Suprapubic skin (tissue), 4 donors: ENCODE measurements around the gene CLEC16A. TPM values are rescaled to one million over a fixed set of nuclear protein-coding genes. Genes with fewer than 3 reads are reported as not detected.

Experiments
- DNase-seq, 2 donors: peaks; one replicate each; pipeline ENCODE4 v3.0.0-alpha.2; 2019; ENCODE audit warnings: low spot score in 2 of 2
- H3K27ac ChIP-seq: fragments of 200-600 bp; sonication (generic); one replicate; pipeline ENCODE4 v1.5.1; 2019
- H3K27me3 ChIP-seq: fragments of 200-600 bp; sonication (generic); one replicate; pipeline ENCODE4 v1.5.1; 2019
- H3K36me3 ChIP-seq: fragments of 200-600 bp; sonication (generic); one replicate; pipeline ENCODE4 v1.5.1; 2019
- H3K4me1 ChIP-seq: fragments of 200-600 bp; sonication (generic); one replicate; pipeline ENCODE4 v1.5.1; 2019
- H3K4me3 ChIP-seq: fragments of 200-600 bp; sonication (generic); one replicate; pipeline ENCODE4 v1.5.1; 2019; ENCODE audit warnings: mild to moderate bottlenecking
- H3K9me3 ChIP-seq: fragments of 200-600 bp; sonication (generic); one replicate; pipeline ENCODE4 v1.5.1; 2019
- CTCF ChIP-seq, 2 donors: fragments of 200-600 bp in 1 of 2; fragments of 450-650 bp in 1 of 2; sonication (generic) in 1 of 2; IDR thresholded peaks; one replicate each; pipeline ENCODE4 v1.5.1; 2016 to 2019; ENCODE audit warnings: antibody characterized with exemption in 2 of 2, mild to moderate bottlenecking in 1 of 2, moderate library complexity in 1 of 2
- EP300 ChIP-seq: sonication (generic); formaldehyde crosslinking; IDR thresholded peaks from one replicate; pipeline ENCODE4 v1.6.1; 2017; ENCODE audit warnings: antibody characterized with exemption
- POLR2A ChIP-seq, 2 donors: fragments of 450-650 bp; IDR thresholded peaks; one replicate each; pipeline ENCODE4 v1.6.1; 2017; ENCODE audit warnings: antibody characterized with exemption in 2 of 2, mild to moderate bottlenecking in 2 of 2, moderate library complexity in 2 of 2
- POLR2AphosphoS5 ChIP-seq, 3 donors: sonication (generic); formaldehyde crosslinking; IDR thresholded peaks; one replicate each; pipeline ENCODE4 v1.6.1; 2017; ENCODE audit warnings: antibody characterized with exemption in 3 of 3
- WGBS: methylation state at CpG from one replicate; pipeline ENCODE4 v1.1.5; 2018; 5-methylcytosine and 5-hydroxymethylcytosine counted together
- total RNA-seq, 4 donors: library from RNA; depleted of rRNA; stranded (reverse); fragments of >200 nt; gene quantifications; one replicate each; pipeline ENCODE4 v1.1.0, GENCODE V29; 2016

CLEC16A gene
- total RNA-seq, 4 donors from 2014 or later = 37.2 to 62.3 (median 39.0) TPM

GRCh38 chr16:11024333-11025053, 80.1 kb downstream of the CLEC16A start:
- WGBS = 95% methylated on average over 6 of the region's 9 CpGs
- TF ChIP-seq CTCF (IDR thresholded peaks at IDR 0.05) (no peak), EP300 (no peak), POLR2A (IDR thresholded peaks at IDR 0.05) (no peak), POLR2AphosphoS5 (IDR thresholded peaks at IDR 0.05) (no peak)
- H3K4me1 ChIP-seq = peaks cover 12% of the 10 kb centered on the region
- peak in 1 of 2 donors; percentile 24 for DNase-seq
- peaks cover 46% of the 10 kb centered on the region for H3K36me3 ChIP-seq
- H3K27me3 ChIP-seq = no peaks in the 10 kb centered on the region
- H3K27ac ChIP-seq = no peak overlapping the region
- H3K4me3 ChIP-seq = no peak overlapping the region
- H3K9me3 ChIP-seq = no peaks in the 10 kb centered on the region

- H3K9me3 ChIP-seq = no peaks in the 10 kb centered on the region
- H3K27ac ChIP-seq = no peak overlapping the region
- peaks cover 9% of the 10 kb centered on the region for H3K4me1 ChIP-seq
- H3K4me3 ChIP-seq = no peak overlapping the region
- H3K36me3 ChIP-seq = peaks cover 46% of the 10 kb centered on the region
- TF ChIP-seq POLR2A (IDR thresholded peaks at IDR 0.05) = no peak
- TF ChIP-seq EP300 = no peak
- TF ChIP-seq CTCF (IDR thresholded peaks at IDR 0.05) = no peak
- no peak for TF ChIP-seq POLR2AphosphoS5 (IDR thresholded peaks at IDR 0.05)
- WGBS = 92% methylated on average over 3 of the region's 3 CpGs
- peak in 1 of 2 donors; percentile 13 for DNase-seq
- no peaks in the 10 kb centered on the region for H3K27me3 ChIP-seq
These were observed 80.8 kb downstream of the CLEC16A start for GRCh38 chr16:11025120-11025531.

- peaks cover 43% of the 10 kb centered on the region for H3K36me3 ChIP-seq
- H3K4me1 ChIP-seq = peaks cover 36% of the 10 kb centered on the region
- no peaks in the 10 kb centered on the region for H3K9me3 ChIP-seq
- no peak for DNase-seq
- TF ChIP-seq POLR2AphosphoS5 (IDR thresholded peaks at IDR 0.05) (no peak), CTCF (IDR thresholded peaks at IDR 0.05) (no peak), EP300 (no peak)
- H3K4me3 ChIP-seq = no peak overlapping the region
- H3K27ac ChIP-seq = no peak overlapping the region
- H3K27me3 ChIP-seq = no peaks in the 10 kb centered on the region
These were observed 85.6 kb downstream of the CLEC16A start for GRCh38 chr16:11029948-11030347.

- H3K27me3 ChIP-seq = no peaks in the 10 kb centered on the region
- H3K36me3 ChIP-seq = peaks cover 35% of the 10 kb centered on the region
- DNase-seq = no peak
- no peaks in the 10 kb centered on the region for H3K9me3 ChIP-seq
- H3K4me3 ChIP-seq = no peak overlapping the region
- WGBS = 89% methylated on average over 7 of the region's 7 CpGs
- peaks cover 39% of the 10 kb centered on the region for H3K4me1 ChIP-seq
- TF ChIP-seq POLR2AphosphoS5 (IDR thresholded peaks at IDR 0.05) (no peak), CTCF (IDR thresholded peaks at IDR 0.05) (no peak), EP300 (no peak), POLR2A (IDR thresholded peaks at IDR 0.05) (no peak)
- H3K27ac ChIP-seq = no peak overlapping the region
These were observed 86.7 kb downstream of the CLEC16A start for GRCh38 chr16:11030990-11031510.

GRCh38 chr16:11032000-11032921, 87.9 kb downstream of the CLEC16A start:
- no peak overlapping the region for H3K4me3 ChIP-seq
- peaks cover 32% of the 10 kb centered on the region for H3K36me3 ChIP-seq
- peak overlapping the region; percentile 57 for H3K27ac ChIP-seq
- H3K27me3 ChIP-seq = no peaks in the 10 kb centered on the region
- WGBS = 66% methylated on average over 10 of the region's 16 CpGs
- DNase-seq = no peak
- H3K9me3 ChIP-seq = no peaks in the 10 kb centered on the region
- TF ChIP-seq POLR2A (IDR thresholded peaks at IDR 0.05) (no peak), CTCF (IDR thresholded peaks at IDR 0.05) (no peak), EP300 (no peak), POLR2AphosphoS5 (IDR thresholded peaks at IDR 0.05) (no peak)
- H3K4me1 ChIP-seq = peaks cover 39% of the 10 kb centered on the region
